ENCODE results near the gene IMPA2.
A peak's percentile ranks its signal among the peaks of the same experiment; 100 is the strongest.
"Not testable (repeated sequence)": the region's sequence is repeated elsewhere in the genome, so short reads cannot be mapped to it uniquely, and the experiment has no call there.

The IMPA2 gene

DNA sequence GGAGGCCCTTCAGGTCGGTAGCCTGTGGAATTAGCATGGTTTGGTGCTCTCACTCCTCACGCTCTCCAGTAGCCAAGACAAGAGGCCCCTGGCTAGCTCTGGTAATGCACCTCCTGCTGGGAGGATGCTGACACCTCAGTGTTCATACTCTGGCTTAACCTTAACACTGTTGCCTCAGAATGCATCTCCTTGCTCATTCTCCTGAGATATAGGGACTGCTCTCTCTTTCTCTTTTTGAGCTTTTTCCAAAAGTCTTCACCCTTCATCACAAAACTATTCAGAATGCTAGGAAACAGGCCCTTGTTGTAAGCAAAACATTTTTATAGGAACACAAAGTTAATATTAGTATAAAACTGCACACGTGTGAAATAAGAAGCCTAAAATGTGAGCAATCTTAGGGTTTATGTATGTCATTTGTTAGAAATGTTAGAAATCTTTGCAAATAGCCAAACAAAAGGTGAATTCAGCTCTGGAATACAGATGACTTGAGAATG lies 17.3 kb upstream of the IMPA2 start:
- no peak for DNase-seq

DNA sequence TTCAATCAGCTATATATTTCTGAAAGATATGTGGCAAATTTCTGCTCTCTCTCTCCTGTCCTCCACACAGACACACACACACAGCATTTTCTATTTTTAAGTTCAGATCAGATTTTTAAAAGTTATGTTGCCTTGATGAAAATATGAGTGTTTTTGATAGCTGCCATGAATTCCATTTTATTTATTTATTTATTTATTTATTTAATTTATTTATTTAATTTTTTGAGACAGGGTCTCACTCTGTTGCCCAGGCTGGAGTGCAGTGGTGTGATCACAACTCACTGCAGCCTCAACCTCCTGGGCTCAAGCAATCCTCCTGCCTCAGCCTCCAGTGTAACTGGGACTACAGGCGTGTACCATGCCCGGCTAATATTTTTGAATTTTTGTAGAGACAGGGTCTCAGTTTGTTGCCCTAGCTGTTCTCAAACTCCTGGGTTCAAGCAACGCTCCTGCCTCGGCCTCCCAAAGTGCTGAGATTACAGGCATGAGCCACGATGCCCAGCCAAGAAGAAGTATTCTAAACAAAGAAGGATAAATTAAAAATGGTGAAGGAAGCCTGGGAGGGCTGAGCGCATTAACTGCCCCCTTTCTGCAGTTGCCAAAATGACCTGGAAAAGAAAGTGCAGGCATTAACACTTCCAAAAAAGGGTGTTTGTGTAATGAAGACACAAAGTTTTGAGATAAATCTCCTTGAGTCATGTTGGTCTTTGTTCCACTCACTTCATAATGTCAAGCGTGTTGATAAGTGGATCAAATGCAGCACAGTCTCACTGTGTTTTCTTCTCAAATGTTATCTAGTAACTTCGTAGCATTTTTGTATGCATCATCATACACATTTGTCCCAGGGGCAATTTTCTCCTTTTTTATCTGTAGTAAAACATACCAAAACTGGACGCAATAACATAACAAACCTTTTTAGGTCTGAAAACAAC lies 11.1 kb upstream of the IMPA2 start:
- no peak for DNase-seq

DNA sequence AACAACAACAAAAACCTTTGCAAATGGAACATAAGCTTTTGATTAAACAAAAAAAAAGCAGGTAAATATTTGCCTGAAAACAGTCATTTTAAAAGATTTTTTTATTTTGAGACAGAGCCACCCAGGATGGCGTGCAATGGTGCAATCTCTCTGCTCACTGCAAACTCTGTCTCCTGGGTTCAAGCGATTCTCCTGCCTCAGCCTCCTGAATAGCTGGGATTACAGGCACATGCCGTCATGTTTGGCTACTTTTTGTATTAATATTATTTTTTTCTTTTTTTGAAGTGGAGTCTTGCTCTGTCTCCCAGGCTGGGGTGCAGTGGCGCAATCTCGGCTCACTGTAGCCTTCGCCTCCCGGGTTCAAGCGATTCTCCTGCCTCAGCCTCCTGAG lies 10.5 kb upstream of the IMPA2 start:
- not testable (repeated sequence) for DNase-seq

DNA sequence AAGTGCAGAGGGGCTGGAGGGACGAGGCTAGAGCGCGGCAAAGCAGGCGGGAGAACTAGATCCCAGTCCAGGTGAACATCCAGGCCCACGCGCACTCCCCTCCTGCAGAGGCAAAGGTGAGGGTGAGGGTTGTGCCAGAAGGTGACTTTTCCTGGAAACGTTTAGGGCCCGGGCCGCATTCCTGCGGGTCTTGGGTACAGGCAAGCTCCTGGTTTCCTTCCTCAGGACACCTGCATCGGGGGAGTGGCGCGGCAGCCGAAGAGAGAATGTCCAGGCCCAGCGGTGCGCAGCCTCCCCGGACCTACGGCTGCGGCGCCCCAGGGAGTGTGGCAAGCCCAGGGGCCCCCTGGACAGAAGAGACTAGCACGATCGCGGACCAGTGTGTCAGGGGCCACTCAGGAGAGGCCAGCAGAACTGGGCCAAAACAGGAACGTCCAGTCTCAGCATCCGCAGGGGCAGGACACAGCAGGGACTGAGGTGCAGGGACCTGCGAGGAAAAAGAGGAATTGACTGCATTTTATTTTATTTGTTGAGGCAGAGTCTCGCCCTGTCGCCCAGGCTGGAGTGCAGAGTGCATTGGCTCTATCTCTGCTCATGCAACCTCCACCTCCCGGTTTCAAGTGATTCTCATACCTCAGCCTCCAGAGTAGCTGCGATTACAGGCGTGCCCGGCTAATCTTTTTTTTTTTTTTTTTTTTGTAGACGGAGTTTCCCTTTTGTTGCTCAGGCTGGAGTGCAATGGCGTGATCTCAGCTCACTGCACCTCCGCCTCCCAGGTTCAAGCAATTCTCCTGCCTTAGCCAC lies 8.7 kb upstream of the IMPA2 start:
- no peak for DNase-seq

GRCh38 chr18:11974741-11975325 lies 6.5 kb upstream of the IMPA2 start:
- no peak for DNase-seq

- no peak for DNase-seq
Observed at GRCh38 chr18:11975723-11976122, 5.6 kb upstream of the IMPA2 start.

- DNase-seq, result no peak
Observed at GRCh38 chr18:11976315-11977152, 4.8 kb upstream of the IMPA2 start.

- DNase-seq, result no peak
Observed at GRCh38 chr18:11977153-11977466, 4.2 kb upstream of the IMPA2 start.

DNA sequence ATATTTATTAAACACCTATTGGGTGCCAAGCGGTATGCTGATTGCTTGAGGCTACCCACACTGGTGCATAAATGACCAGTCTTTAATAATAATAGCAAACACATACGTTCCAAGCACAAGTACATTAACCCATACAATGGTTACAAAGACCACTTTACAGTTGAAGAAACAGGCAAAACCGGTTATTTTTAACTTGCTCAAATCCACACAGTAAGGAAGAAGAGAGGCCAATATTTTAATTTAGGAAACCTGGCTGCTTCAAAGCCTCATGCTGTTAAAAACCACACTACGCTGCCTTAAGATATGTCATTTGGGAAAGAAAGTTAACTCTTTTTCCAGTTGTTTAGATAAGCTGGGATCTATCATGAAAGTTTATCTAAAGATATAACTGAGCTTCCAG lies 2.4 kb upstream of the IMPA2 start:
- DNase-seq, result peak in 1 of 3 experiments; percentile 34

DNA sequence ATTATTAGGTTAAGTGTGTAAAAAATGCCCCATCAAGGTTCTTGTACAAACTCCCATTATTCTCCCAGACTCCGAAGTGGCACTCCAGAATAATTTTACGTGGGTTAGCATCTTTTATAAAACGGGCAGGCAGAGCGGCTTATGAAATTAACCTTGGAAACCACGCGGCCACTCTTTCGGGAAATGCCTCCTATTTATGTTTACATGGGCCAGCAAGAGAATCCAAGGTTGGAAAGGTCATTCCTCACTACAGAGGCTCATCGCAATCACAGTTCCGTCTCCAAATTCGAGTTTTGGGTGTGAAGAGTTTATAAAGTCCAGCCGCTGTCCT lies 1.2 kb upstream of the IMPA2 start:
- DNase-seq, result no peak

- peak; percentile 94 to 98 (median 96) for DNase-seq
Observed at GRCh38 chr18:11980494-11981191, 664 bp upstream of the IMPA2 start.

- DNase-seq, result peak; percentile 17 to 87 (median 86)
Observed at GRCh38 chr18:11981543-11982366, 448 bp downstream of the IMPA2 start.

DNA sequence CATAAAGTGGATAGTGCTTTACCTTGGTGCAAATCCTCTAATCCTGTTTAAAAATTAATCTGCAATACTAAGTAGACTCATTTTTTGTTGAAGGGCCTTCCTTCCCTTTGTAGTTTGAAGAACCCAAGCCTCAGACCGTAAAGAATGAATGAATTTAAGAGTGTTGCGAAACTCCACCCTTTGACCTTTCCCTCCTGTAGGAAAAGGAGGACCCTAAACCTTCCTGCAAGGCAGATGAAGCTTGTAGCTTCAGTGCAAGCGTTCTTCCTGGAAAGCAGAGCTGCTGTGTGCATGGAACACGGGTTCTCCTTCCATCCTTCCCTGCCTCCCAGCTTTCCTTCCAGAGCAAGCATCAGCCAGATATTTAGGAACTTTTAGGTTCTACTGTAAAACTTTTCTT lies 1.7 kb downstream of the IMPA2 start:
- no peak for DNase-seq

- no peak for DNase-seq
Observed at GRCh38 chr18:11983592-11983991, 2.3 kb downstream of the IMPA2 start.

- DNase-seq, result no peak
Observed at GRCh38 chr18:11984091-11984490, 2.8 kb downstream of the IMPA2 start.

DNA sequence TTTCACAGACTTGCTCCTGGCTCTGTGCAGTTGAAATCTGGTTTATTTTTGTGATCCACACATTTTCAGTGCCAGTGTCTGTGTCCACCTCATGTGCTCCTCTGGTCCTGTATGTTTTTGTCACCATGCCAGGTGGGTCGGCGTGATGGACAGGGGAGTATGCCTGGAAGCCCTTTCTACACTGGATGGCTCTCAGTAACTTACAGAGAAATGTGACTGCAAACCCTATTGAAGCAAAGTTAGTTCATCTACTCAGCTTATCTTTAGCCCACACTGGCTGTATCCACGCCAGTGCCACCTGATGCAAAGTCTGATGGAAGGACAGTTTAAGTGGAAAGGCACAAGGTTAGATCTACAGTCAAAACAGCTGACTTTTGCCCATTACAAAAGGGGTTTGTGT lies 4.3 kb downstream of the IMPA2 start:
- no peak for DNase-seq

GRCh38 chr18:11986061-11986460 lies 4.8 kb downstream of the IMPA2 start:
- DNase-seq, result no peak

- DNase-seq, result no peak
Observed at GRCh38 chr18:11987527-11987926, 6.2 kb downstream of the IMPA2 start.

DNA sequence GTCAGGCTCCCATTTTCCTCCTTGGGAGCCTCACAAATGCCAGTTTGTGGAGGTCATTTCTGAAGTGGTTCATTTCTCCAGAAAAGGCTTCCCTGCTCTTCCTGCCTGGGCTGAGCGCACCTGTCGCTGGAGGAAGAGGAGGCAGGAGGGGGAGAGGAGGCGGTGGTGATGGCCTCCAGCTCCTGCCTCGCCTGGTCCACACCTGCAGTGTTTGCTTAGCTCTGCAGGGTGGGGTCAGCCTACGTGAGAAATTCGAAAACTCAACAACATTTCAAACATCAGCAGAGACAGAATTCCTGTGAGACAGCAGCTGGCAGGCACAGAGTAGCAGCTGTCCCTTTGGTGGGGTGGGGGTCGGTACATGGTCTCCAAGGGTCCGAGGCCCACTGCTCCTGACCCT lies 7.9 kb downstream of the IMPA2 start:
- DNase-seq, result peak in 2 of 3 experiments; percentile 13 to 25

GRCh38 chr18:11989966-11990380 lies 8.7 kb downstream of the IMPA2 start:
- peak in 2 of 3 experiments; percentile 12 to 16 for DNase-seq

DNA sequence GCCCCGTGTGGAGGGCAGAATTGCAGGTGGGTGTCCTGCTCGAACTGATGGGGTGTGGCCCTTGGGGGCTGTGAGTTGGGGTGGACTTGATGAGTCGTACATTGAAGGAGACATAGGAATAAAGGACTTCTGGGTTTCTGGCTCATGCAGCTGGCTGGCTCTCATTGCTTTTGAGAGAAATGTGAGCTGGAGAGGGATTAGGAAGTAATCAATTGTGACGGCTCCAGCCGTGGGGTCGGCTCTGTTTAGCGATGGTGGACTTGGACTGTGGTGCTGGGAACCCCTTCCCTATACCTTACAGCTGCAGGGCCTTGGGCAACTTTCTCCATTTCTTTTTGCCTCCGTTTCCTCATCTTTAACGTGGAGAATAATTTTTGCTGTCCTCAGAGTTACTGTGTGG lies 9.2 kb downstream of the IMPA2 start:
- DNase-seq, result no peak

Measured in NCI-H1417 (cell line).